Right lobe of liver (tissue), 6 donors: ENCODE measurements around the gene FGGY. TPM values are rescaled to one million over a fixed set of nuclear protein-coding genes. Genes with fewer than 3 reads are reported as not detected.

ENCODE experiments used
- ATAC-seq, 4 donors: fragments of 200-7000 bp; cut with Tn5 transposase; one replicate each; pipeline ENCODE4 v1.9.1; 2020; ENCODE audit warnings: mild to moderate bottlenecking in 4 of 4, moderate library complexity in 4 of 4
- DNase-seq, 3 donors: peaks; one replicate each; pipeline ENCODE4 v3.0.0-alpha.2; 2020
- H3K27ac ChIP-seq, 3 donors: fragments of 200-600 bp; one replicate each; pipeline ENCODE4 v1.8.0; 2022
- H3K27me3 ChIP-seq, 2 donors: fragments of 200-600 bp; one replicate each; pipeline ENCODE4 v1.8.0; 2022
- H3K36me3 ChIP-seq, 4 donors: fragments of 200-600 bp; sonication (generic) in 1 of 4; one replicate each; pipeline versions ENCODE4 v1.5.1 to v1.8.0; 2017 to 2022; ENCODE audit warnings: control low read depth in 1 of 4
- H3K4me1 ChIP-seq, 4 donors: fragments of 200-600 bp; sonication (generic) in 1 of 4; one replicate each; pipeline versions ENCODE4 v1.5.1 to v1.8.0; 2017 to 2022; ENCODE audit warnings: control low read depth in 1 of 4
- H3K4me3 ChIP-seq, 3 donors: fragments of 200-600 bp; one replicate each; pipeline ENCODE4 v1.8.0; 2022
- H3K9me3 ChIP-seq, 4 donors: fragments of 200-600 bp; sonication (generic) in 1 of 4; one replicate each; pipeline versions ENCODE4 v1.5.1 to v1.8.0; 2017 to 2022; ENCODE audit warnings: control low read depth in 1 of 4
- CTCF ChIP-seq, 4 donors: fragments of 200-600 bp in 3 of 4; fragments of 450-650 bp in 1 of 4; IDR thresholded peaks; one replicate each; pipeline versions ENCODE4 v1.5.1 to v1.8.0; 2016 to 2022; ENCODE audit warnings: antibody characterized with exemption in 4 of 4, mild to moderate bottlenecking in 2 of 4
- POLR2A ChIP-seq: fragments of 450-650 bp; IDR thresholded peaks from one replicate; pipeline ENCODE4 v1.6.1; 2017; ENCODE audit warnings: antibody characterized with exemption, mild to moderate bottlenecking
- WGBS: methylation state at CpG from one replicate; pipeline ENCODE4 v1.1.6; 2018; ENCODE audit warnings: low coverage, low lambda C conversion rate; ENCODE audit not compliant: insufficient coverage; ENCODE audit errors: missing lambda C conversion rate; 5-methylcytosine and 5-hydroxymethylcytosine counted together
- intact Hi-C, 2 donors: fragments of 100-400 bp; cut with DNase I; formaldehyde crosslinking; loops; one replicate each; pipeline versions ENCODE4 v1.11.2 to v1.14.1; 2022
- total RNA-seq, 6 experiments: library from RNA; depleted of rRNA in 2 of 6; stranded (reverse); fragments of >200 nt in 2 of 6; fragmentation: NEBNext Ultra II Directional in 3 of 6; extraction: Animal tissue kit (Norgen Biotek cat#: 25700) in 3 of 6; gene quantifications; one replicate each; pipeline versions ENCODE4 v1.1.0 to v1.2.4, GENCODE V29; 2016 to 2023
- donor health status: DM: no; HTN: yes; CAD: no.
- donor health status: DM: no; HTN: no; CAD: no.
- donor health status: DM: no; HTN: no; CAD: no.
- donor health status: DM: no; HTN: yes; CAD: no.
- donor health status: DM: no; HTN: yes; CAD: no.

FGGY gene
- total RNA-seq, 6 experiments from 2014 or later = 45.5 to 84.2 (median 58.7) TPM

- no peaks in the 10 kb centered on the region for H3K36me3 ChIP-seq
- H3K9me3 ChIP-seq = no peaks in the 10 kb centered on the region
- DNase-seq = no peak
- H3K4me3 ChIP-seq = no peak overlapping the region
- TF ChIP-seq CTCF (IDR thresholded peaks at IDR 0.05) (no peak), POLR2A (no peak)
- H3K27me3 ChIP-seq = no peaks in the 10 kb centered on the region
- ATAC-seq = no peak
- H3K27ac ChIP-seq = no peak overlapping the region
- intact Hi-C loops = no loop called here
- no peaks in the 10 kb centered on the region for H3K4me1 ChIP-seq
- 88% methylated on average over 4 of the region's 4 CpGs for WGBS
Measured at GRCh38 chr1:59769736-59770095, 472.8 kb downstream of the FGGY start.

GRCh38 chr1:59771361-59771760 is 474.5 kb downstream of the FGGY start:
- ATAC-seq (no peak), DNase-seq (no peak)
- no peaks in the 10 kb centered on the region for H3K27me3 ChIP-seq
- intact Hi-C loops = no loop called here
- WGBS = 68% methylated on average over 3 of the region's 3 CpGs
- no peaks in the 10 kb centered on the region for H3K9me3 ChIP-seq
- no peaks in the 10 kb centered on the region for H3K36me3 ChIP-seq
- H3K4me3 ChIP-seq = no peak overlapping the region
- no peaks in the 10 kb centered on the region for H3K4me1 ChIP-seq
- TF ChIP-seq POLR2A = no peak
- TF ChIP-seq CTCF (IDR thresholded peaks at IDR 0.05) = no peak
- H3K27ac ChIP-seq = no peak overlapping the region

- H3K9me3 ChIP-seq = no peaks in the 10 kb centered on the region
- no peak overlapping the region for H3K27ac ChIP-seq
- H3K27me3 ChIP-seq = no peaks in the 10 kb centered on the region
- ATAC-seq (no peak), DNase-seq (no peak)
- TF ChIP-seq POLR2A (no peak), CTCF (IDR thresholded peaks at IDR 0.05) (no peak)
- no peaks in the 10 kb centered on the region for H3K4me1 ChIP-seq
- no peak overlapping the region for H3K4me3 ChIP-seq
- H3K36me3 ChIP-seq = no peaks in the 10 kb centered on the region
- WGBS = 96% methylated on average over 3 of the region's 4 CpGs
- intact Hi-C loops = no loop called here
Measured at GRCh38 chr1:59775480-59775879, 478.6 kb downstream of the FGGY start.

GRCh38 chr1:59776960-59777852 is 480.3 kb downstream of the FGGY start:
- no peaks in the 10 kb centered on the region for H3K4me1 ChIP-seq
- WGBS = 61% methylated on average over 3 of the region's 7 CpGs
- TF ChIP-seq POLR2A (no peak), CTCF (IDR thresholded peaks at IDR 0.05) (no peak)
- DNase-seq (no peak), ATAC-seq (peak in 2 of 4 donors; percentile 14 to 19)
- intact Hi-C loops = no loop called here
- no peak overlapping the region for H3K27ac ChIP-seq
- H3K9me3 ChIP-seq = no peaks in the 10 kb centered on the region
- H3K4me3 ChIP-seq = no peak overlapping the region
- H3K36me3 ChIP-seq = no peaks in the 10 kb centered on the region
- H3K27me3 ChIP-seq = no peaks in the 10 kb centered on the region
